ENCODE measurements around the gene MBNL1. TPM values are rescaled to one million over a fixed set of nuclear protein-coding genes. Genes with fewer than 3 reads are reported as not detected.
A peak's percentile ranks its signal among the peaks of the same experiment; 100 is the strongest.
"Not testable (repeated sequence)": the region's sequence is repeated elsewhere in the genome, so short reads cannot be mapped to it uniquely, and the experiment has no call there.

Gene MBNL1
- total RNA-seq, 8 experiments from 2014 or later: 17.3 to 294 (median 44.8) TPM

DNA sequence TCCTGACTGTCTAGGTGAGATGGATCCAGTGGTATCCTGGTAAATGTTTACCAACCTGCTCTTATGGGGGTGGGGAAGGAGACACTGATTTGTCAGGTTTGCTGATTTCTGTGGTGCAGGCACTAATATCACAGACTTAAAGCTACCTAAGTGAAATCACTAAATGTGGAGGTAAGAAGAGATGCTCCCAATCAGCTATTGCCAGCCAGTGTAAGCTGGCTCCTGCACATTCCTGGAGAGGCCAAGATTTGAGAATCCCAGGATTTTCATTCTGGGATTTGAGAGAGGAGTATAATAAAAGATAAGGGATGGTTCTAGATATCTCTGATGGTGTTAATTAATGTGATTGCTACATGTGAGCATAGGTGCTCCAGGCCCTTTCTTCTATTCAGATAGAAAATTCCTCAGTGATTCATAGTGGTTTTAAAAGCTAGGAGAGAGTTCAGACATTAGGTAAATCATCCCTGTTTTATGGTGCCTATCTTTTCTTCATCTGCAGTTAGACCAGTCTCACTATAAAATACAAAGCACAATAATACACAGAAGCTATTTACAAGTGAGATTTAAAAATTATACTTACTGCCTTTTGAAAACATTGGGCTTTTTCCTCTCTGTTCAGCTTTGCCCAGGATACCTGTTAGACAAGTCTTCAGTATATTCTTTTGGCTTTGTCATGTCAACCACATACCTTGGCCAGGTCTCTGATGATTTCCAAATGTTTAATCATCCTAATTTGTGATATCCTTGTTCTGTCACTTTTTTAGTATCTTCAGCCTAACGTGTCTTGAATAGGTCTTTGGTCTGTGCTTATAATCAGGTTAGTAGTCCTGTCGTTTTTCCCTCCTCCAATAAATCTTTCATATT lies 90.9 kb downstream of the MBNL1 start:
- peak in 2 of 8 experiments; percentile 18 to 56 for ATAC-seq (replicated peaks in 6 of 8)
- no peak overlapping the region for H3K27ac ChIP-seq
- in situ Hi-C loops (cut with MboI; ENCODE audit: low pct_unique_long_range_greater_than_20kb in 2 of 9, low sequenced_read_pairs in 9 of 9, unreplicated experiment in 9 of 9): no loop called here
- H3K4me1 ChIP-seq (replicated peaks in 1 of 2): peaks cover 11 to 15% of the 10 kb centered on the region in 2 donors
- WGBS, 10 experiments: 58 to 100% (median 80%) methylated on average over 1 to 2 of the region's 2 CpGs
- no peak overlapping the region for H3K4me3 ChIP-seq

DNA sequence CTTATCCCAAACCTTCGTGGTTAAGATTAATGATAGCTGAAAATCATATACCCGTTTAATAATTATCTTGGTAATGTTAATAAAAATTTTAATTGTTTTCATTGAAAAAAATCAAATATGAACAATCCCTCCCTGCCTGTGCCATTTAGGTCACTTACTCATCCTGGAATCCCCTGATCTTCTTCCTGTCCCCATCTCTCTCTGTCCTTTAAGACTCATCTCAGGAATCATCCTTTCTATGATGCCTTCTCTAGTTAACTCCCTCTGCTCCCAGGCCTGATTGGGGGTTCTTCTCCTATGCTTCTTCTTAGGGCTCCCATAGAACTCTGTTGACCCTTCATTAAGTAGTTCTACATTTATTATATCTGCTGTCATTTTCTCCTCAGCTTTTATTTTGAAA lies 91.6 kb downstream of the MBNL1 start:
- no peak overlapping the region for H3K4me3 ChIP-seq
- 63 to 100% (median 83%) methylated on average over 1 to 2 of the region's 2 CpGs; no CpG with 5 or more reads in 1 of the 10 experiments for WGBS, 10 experiments
- H3K4me1 ChIP-seq (replicated peaks in 1 of 2): peaks cover 11 to 15% of the 10 kb centered on the region in 2 donors
- in situ Hi-C loops (cut with MboI; ENCODE audit: low pct_unique_long_range_greater_than_20kb in 2 of 9, low sequenced_read_pairs in 9 of 9, unreplicated experiment in 9 of 9): no loop called here
- no peak overlapping the region for H3K27ac ChIP-seq
- ATAC-seq (replicated peaks in 6 of 8): no peak

DNA sequence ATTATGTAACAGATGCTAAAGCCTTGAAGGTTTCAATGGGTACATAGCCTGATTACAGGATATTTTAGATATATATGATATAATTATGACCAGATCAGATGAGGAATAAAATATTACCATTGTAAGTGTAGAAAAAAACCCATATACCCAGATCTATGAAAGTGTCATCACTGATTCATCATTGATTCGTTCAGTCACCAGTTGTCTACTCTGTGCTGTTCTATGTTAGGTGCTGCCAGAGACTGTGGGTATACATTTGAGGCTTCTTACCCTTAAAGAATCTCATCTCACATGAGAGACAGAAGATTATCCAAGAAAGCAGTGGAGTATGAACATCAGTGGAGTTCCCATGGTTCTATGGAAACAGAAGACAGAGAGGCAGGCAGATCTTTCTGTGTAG lies 92.2 kb downstream of the MBNL1 start:
- Histone ChIP-seq H3K27ac (no peak overlapping the region), H3K4me1 (replicated peaks in 1 of 2) (peaks cover 11 to 16% of the 10 kb centered on the region in 2 donors), H3K4me3 (no peak overlapping the region)
- WGBS, 10 experiments: 0 to 100% (median 83%) methylated on average over 1 of the region's 1 CpG; no CpG with 5 or more reads in 4 of the 10 experiments
- no peak for ATAC-seq (replicated peaks in 6 of 8)
- in situ Hi-C loops (cut with MboI; ENCODE audit: low pct_unique_long_range_greater_than_20kb in 2 of 9, low sequenced_read_pairs in 9 of 9, unreplicated experiment in 9 of 9): no loop called here

DNA sequence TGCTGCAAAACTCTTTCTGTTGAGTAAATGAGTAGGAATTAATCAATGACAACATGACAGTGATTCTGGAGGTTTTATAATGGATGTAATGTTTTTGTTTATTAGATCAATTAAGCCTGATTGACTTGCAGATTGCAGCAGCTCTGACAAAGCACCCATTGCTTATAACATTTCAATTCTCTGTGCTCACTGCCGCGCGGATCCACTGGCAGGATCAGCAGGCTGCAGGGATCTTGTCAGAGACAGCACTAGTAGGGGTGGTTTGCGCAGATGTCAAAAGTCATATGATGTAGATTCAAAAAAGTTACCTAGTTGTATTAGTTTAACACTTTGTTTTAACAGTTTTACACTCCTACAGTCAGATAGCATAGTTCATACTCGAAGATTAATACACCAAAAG lies 93.4 kb downstream of the MBNL1 start:
- H3K4me1 ChIP-seq (replicated peaks in 1 of 2): peaks cover 11 to 21% of the 10 kb centered on the region in 2 donors
- in situ Hi-C loops (cut with MboI; ENCODE audit: low pct_unique_long_range_greater_than_20kb in 2 of 9, low sequenced_read_pairs in 9 of 9, unreplicated experiment in 9 of 9): no loop called here
- H3K4me3 ChIP-seq: no peak overlapping the region
- ATAC-seq (replicated peaks in 6 of 8): peak in 3 of 8 experiments; percentile 42 to 60 (median 49)
- H3K27ac ChIP-seq: no peak overlapping the region
- WGBS, 10 experiments: 13 to 100% (median 85%) methylated on average over 2 to 5 of the region's 5 CpGs

DNA sequence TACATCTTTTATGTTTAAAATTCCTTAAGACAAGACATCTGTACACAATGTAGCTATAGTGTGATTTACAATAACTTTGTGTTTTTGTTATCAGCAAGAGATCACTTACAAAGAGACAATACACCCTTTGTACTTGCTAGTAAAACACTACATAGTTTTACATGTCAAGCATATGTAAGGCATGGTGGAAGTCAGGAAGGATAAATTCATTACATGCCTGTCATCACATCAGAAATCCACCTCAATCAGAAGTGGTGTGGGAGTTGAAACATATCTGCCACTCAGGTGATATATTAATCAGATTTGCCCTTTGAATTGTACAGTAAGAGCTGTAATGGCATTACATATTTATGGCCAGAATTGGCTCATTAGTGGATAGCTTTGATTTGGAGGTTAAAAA lies 95.5 kb downstream of the MBNL1 start:
- Histone ChIP-seq H3K27ac (no peak overlapping the region), H3K4me3 (no peak overlapping the region), H3K4me1 (replicated peaks in 1 of 2) (peaks cover 10 to 21% of the 10 kb centered on the region in 2 donors)
- no peak for ATAC-seq (replicated peaks in 6 of 8)
- in situ Hi-C loops (cut with MboI; ENCODE audit: low pct_unique_long_range_greater_than_20kb in 2 of 9, low sequenced_read_pairs in 9 of 9, unreplicated experiment in 9 of 9): no loop called here

DNA sequence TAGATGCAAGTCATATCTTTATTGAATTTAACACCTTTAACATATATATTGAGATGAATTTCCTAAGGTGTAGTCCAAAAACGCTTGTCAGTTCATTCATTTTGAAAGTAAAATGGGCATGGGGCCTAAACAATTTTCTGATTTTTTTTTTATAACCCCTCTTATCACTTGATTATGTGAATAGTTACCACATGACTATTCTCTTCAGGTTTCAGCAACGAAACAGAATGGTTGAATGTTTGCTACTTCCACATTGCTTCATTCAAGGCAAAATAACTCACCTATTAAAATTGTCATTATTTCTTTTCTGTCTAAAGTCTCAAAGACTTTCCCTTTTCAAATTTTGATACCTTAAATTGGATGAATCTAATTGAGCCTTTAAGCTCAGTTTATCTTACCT lies 96.4 kb downstream of the MBNL1 start:
- no peak overlapping the region for H3K27ac ChIP-seq
- H3K4me3 ChIP-seq: no peak overlapping the region
- peaks cover 9 to 17% of the 10 kb centered on the region in 2 donors for H3K4me1 ChIP-seq (replicated peaks in 1 of 2)
- no peak for ATAC-seq (replicated peaks in 6 of 8)
- in situ Hi-C loops (cut with MboI; ENCODE audit: low pct_unique_long_range_greater_than_20kb in 2 of 9, low sequenced_read_pairs in 9 of 9, unreplicated experiment in 9 of 9): no loop called here
- 25 to 100% (median 88%) methylated on average over 1 to 2 of the region's 2 CpGs; no CpG with 5 or more reads in 1 of the 10 experiments for WGBS, 10 experiments

DNA sequence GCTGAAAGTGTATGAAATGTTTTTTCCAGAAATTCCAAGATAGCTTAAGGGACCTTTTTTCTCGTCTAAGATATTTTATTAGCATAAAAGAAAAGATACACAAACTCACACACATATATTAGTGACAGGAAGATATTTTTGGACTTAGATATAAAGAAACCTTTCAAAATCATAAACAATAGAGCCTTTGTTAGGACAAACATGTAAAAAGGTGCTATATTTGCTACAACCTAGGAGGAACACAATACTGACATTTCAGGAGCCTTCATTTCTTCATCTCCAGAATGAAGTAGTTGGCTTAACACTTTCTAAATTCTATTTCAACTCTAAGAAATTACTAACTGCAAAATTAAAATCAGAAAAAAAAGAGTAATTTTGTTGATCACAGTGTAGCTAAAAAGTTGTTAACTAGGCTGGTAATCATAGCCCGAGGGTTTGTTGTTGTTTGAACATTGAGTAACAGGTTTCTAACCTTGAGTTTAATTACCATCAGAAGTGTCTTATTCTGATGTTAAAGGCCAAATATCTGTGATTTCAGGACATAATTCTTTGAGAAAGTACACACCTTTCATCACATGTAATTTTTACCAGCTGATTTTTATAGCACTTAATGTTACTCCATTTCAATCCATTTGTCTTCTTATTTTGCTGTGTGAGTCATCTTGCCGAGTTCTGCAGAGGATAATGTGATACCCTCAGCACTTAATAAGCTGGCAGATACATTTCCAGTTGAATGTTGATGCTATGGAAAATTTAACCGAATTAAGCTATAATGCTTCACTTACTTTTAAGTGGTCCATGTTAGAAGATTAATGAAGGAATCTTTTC lies 97.3 kb downstream of the MBNL1 start:
- Histone ChIP-seq H3K4me3 (no peak overlapping the region), H3K4me1 (replicated peaks in 1 of 2) (peaks cover 9 to 17% of the 10 kb centered on the region in 2 donors), H3K27ac (no peak overlapping the region)
- ATAC-seq (replicated peaks in 6 of 8): peak in 7 of 8 experiments; percentile 18 to 86 (median 65)
- in situ Hi-C loops (cut with MboI; ENCODE audit: low pct_unique_long_range_greater_than_20kb in 2 of 9, low sequenced_read_pairs in 9 of 9, unreplicated experiment in 9 of 9): no loop called here
- WGBS, 10 experiments: 18 to 100% (median 69%) methylated on average over 1 to 4 of the region's 4 CpGs

DNA sequence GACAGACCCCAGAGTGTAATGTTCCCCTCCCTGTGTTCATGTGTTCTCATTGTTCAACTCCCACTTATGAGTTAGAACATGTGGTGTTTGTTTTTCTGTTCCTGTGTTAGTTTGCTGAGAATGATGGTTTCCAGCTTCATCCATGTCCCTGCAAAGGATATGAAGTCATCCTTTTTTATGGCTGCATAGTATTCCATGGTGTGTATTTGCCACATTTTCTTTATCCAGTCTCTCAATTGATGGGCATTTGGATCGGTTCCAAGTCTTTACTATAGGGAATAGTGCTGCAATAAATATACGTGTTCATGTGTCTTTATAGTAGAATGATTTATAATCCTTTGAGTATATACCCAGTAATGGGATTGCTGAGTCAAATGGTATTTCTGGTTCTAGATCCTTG lies 98.5 kb downstream of the MBNL1 start:
- 80 to 100% (median 93%) methylated on average over 1 to 2 of the region's 2 CpGs; no CpG with 5 or more reads in 2 of the 10 experiments for WGBS, 10 experiments
- H3K27ac ChIP-seq; in situ Hi-C loops (cut with MboI; ENCODE audit: low pct_unique_long_range_greater_than_20kb in 2 of 9, low sequenced_read_pairs in 9 of 9, unreplicated experiment in 9 of 9); H3K4me3 ChIP-seq; ATAC-seq (replicated peaks in 6 of 8): not testable (repeated sequence)
- H3K4me1 ChIP-seq (replicated peaks in 1 of 2): peaks cover 2 to 12% of the 10 kb centered on the region in 2 donors

DNA sequence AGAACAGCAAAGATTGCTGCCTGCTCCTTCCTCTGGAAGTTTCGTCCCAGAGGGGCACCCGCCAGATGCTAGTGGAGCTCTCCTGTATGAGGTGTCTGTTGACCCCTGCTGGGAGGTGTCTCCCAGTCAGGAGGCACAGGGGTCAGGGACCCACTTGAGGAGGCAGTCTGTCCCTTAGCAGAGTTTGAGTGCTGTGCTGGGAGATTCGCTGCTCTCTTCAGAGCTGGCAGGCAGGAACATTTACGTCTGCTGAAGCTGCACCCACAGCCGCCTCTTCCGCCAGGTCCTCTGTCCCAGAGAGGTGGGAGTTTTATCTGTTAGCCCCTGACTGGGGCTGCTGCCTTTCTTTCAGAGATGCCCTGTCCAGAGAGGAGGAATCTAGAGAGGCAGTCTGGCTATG lies 103.9 kb downstream of the MBNL1 start:
- H3K4me3 ChIP-seq; ATAC-seq (replicated peaks in 6 of 8); H3K4me1 ChIP-seq (replicated peaks in 1 of 2); in situ Hi-C loops (cut with MboI; ENCODE audit: low pct_unique_long_range_greater_than_20kb in 2 of 9, low sequenced_read_pairs in 9 of 9, unreplicated experiment in 9 of 9); H3K27ac ChIP-seq: not testable (repeated sequence)
- 60 to 100% (median 95%) methylated on average over 1 to 5 of the region's 6 CpGs; no CpG with 5 or more reads in 6 of the 10 experiments for WGBS, 10 experiments

DNA sequence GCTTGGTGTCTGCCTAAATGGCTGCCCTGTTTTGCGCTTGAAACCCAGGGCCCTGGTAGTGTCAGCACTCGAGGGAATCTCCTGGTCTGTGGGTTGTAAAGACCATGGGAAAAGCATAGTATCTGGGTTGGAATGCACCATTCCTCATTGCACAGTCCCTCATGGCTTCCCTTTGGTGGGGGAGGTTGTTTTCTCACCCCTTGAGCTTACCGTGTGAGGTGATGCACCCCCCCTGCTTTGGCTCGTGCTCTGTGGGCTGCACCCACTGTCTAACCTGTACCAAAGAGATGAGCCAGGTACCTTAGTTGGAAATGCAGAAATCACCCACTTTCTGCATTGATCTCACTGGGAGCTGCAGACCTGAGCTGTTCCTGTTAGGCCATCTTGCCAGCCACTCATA lies 104.7 kb downstream of the MBNL1 start:
- no peak for ATAC-seq (replicated peaks in 6 of 8)
- Histone ChIP-seq H3K4me3 (no peak overlapping the region), H3K27ac (no peak overlapping the region), H3K4me1 (replicated peaks in 1 of 2) (peaks cover 0 to 5% of the 10 kb centered on the region in 2 donors)
- 80 to 100% (median 83%) methylated on average over 1 to 3 of the region's 4 CpGs; no CpG with 5 or more reads in 4 of the 10 experiments for WGBS, 10 experiments
- in situ Hi-C loops (cut with MboI; ENCODE audit: low pct_unique_long_range_greater_than_20kb in 2 of 9, low sequenced_read_pairs in 9 of 9, unreplicated experiment in 9 of 9): no loop called here

DNA sequence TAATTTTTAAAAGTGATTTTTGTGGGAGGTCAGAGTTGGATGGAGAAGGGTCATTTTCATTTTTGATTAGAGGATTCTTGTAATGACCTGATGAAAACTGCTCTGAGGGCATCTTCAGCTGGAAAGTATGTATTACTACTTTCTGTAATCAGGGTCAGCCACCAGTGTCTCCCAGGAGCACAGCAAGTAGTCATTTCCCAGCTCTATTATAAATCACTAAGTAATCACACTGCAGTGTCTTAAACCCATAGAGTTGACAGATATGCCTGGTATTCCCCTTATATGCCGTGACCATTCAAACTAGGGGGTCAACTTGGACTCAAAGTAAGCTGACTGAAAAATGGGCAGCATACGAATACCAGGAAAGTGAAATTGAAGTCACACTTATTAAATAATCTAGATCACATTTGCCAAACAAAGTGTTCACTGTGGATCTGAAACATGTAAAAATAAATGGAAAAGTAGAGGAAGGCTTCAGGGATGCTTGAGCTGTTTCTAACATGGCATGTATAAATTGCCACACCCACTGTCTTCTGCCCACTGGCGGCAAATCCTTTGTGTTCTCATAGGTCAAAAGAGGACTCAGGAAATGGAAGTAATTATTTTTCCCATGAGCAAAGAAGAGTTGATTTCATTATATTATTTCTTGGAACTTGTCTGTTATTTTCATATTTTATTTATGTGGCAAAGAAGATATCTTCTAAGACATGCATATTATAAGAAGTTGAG lies 105.7 kb downstream of the MBNL1 start:
- in situ Hi-C loops (cut with MboI; ENCODE audit: low pct_unique_long_range_greater_than_20kb in 2 of 9, low sequenced_read_pairs in 9 of 9, unreplicated experiment in 9 of 9): no loop called here
- WGBS, 10 experiments: 23 to 83% (median 63%) methylated on average over 2 to 3 of the region's 3 CpGs; no CpG with 5 or more reads in 3 of the 10 experiments
- Histone ChIP-seq H3K4me1 (replicated peaks in 1 of 2) (peaks cover 0 to 5% of the 10 kb centered on the region in 2 donors), H3K27ac (no peak overlapping the region), H3K4me3 (no peak overlapping the region)
- peak in 4 of 8 experiments; percentile 25 to 50 (median 43) for ATAC-seq (replicated peaks in 6 of 8)

DNA sequence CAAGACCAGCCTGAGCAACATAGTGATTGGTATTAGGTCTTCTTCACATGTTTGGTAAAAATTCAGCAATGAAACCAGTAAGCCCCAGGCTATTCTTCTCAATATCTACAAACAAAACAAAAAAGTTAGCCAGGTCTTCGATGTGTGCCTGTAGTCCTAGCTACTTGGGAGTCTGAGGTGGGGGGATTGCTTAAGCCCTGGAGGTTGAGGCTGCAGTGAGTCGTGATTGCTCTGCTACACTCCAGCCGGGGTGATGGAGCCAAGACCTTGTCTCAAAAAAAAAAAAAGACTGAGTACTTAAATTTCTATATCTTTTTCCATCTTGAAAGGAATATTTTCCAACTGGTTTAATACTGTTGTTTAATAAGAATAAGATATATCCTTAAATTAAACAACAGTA lies 106.8 kb downstream of the MBNL1 start:
- WGBS, 10 experiments: 60 to 100% (median 100%) methylated on average over 1 to 3 of the region's 3 CpGs; no CpG with 5 or more reads in 2 of the 10 experiments
- H3K4me1 ChIP-seq (replicated peaks in 1 of 2): peaks cover 0 to 5% of the 10 kb centered on the region in 2 donors
- no peak for ATAC-seq (replicated peaks in 6 of 8)
- no peak overlapping the region for H3K4me3 ChIP-seq
- H3K27ac ChIP-seq: no peak overlapping the region
- in situ Hi-C loops (cut with MboI; ENCODE audit: low pct_unique_long_range_greater_than_20kb in 2 of 9, low sequenced_read_pairs in 9 of 9, unreplicated experiment in 9 of 9): no loop called here
